Measurements from ENCODE around the gene CDH13.

Gene CDH13

DNA sequence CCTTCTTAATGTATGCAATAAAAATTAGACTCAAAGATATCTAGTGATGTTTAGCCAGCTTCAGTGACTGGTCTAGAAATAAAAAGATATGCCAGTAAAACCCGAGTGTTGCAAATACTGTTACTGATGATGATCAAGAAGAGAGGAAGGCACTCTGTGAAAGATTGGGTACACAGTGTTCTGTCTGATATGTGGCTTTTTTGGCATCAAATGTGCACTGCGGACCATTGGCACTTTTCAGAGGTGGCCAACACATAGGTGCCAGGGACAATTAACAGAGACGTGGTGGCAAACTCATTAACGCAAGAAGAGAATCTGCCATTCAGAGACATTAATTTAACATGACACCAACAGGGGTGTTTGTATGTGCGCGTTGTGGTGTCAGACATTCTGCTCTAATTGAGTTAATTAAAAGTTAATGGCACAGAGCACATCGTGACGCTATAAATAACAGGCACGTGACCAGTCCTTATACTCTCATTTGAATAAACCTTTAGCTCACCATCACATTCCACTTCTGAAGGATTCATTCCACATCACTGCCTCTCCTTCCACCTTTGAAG lies 631.7 kb downstream of the CDH13 start:
- ATAC-seq (ENCODE audit: insufficient read depth, low read depth): no peak

GRCh38 chr16:83266848-83267553 lies 640.2 kb downstream of the CDH13 start:
- no peak overlapping the region for H2AFZ ChIP-seq (ENCODE audit: low read depth, low read length)
- no peak for DNase-seq

More for the DNA sequence above, 631.7 kb downstream of the CDH13 start:
- no peak for DNase-seq
- H3K4me2 ChIP-seq (ENCODE audit: insufficient read depth, low read length): no peak overlapping the region
- H3K4me3 ChIP-seq (ENCODE audit: low read depth in 1 of 2, low read length in 2 of 2): no peak overlapping the region
- H3K4me1 ChIP-seq (ENCODE audit: insufficient read depth, low read length): no peaks in the 10 kb centered on the region
- H3K27ac ChIP-seq (ENCODE audit: low read length): no peak overlapping the region
- H3K36me3 ChIP-seq (ENCODE audit: insufficient read depth, low read length): no peaks in the 10 kb centered on the region
- no peak overlapping the region for H2AFZ ChIP-seq (ENCODE audit: low read depth, low read length)
- H4K20me1 ChIP-seq (ENCODE audit: insufficient read depth, low read length): no peaks in the 10 kb centered on the region
- H3K27me3 ChIP-seq (ENCODE audit: insufficient read depth, low read length, poor library complexity): peaks cover 2% of the 10 kb centered on the region
- no peaks in the 10 kb centered on the region for H3K79me2 ChIP-seq (ENCODE audit: insufficient read depth, low read length)
- H3K9me3 ChIP-seq (ENCODE audit: insufficient read depth, low read length, severe bottlenecking): no peaks in the 10 kb centered on the region
- no peak for TF ChIP-seq CTCF (IDR thresholded peaks at IDR 0.05; ENCODE audit: borderline replicate concordance, extremely low read depth, low read length, poor library complexity, severe bottlenecking)
- TF ChIP-seq EZH2 (IDR thresholded peaks at IDR 0.05; ENCODE audit: borderline replicate concordance, low read depth, low read length, severe bottlenecking): no peak
- H3K9ac ChIP-seq (ENCODE audit: low read depth, low read length): no peak overlapping the region

GRCh38 chr16:83268169-83268568 lies 641.4 kb downstream of the CDH13 start:
- DNase-seq: no peak
- ATAC-seq (ENCODE audit: insufficient read depth, low read depth): no peak
- no peak for TF ChIP-seq CTCF (IDR thresholded peaks at IDR 0.05; ENCODE audit: borderline replicate concordance, extremely low read depth, low read length, poor library complexity, severe bottlenecking)
- TF ChIP-seq EZH2 (IDR thresholded peaks at IDR 0.05; ENCODE audit: borderline replicate concordance, low read depth, low read length, severe bottlenecking): no peak
- Histone ChIP-seq H3K4me3 (ENCODE audit: low read depth in 1 of 2, low read length in 2 of 2) (no peak overlapping the region), H2AFZ (ENCODE audit: low read depth, low read length) (no peak overlapping the region), H3K9me3 (ENCODE audit: insufficient read depth, low read length, severe bottlenecking) (no peaks in the 10 kb centered on the region), H3K4me1 (ENCODE audit: insufficient read depth, low read length) (no peaks in the 10 kb centered on the region), H4K20me1 (ENCODE audit: insufficient read depth, low read length) (no peaks in the 10 kb centered on the region), H3K79me2 (ENCODE audit: insufficient read depth, low read length) (no peaks in the 10 kb centered on the region), H3K4me2 (ENCODE audit: insufficient read depth, low read length) (no peak overlapping the region), H3K27ac (ENCODE audit: low read length) (no peak overlapping the region), H3K27me3 (ENCODE audit: insufficient read depth, low read length, poor library complexity) (peaks cover 2% of the 10 kb centered on the region), H3K36me3 (ENCODE audit: insufficient read depth, low read length) (no peaks in the 10 kb centered on the region), H3K9ac (ENCODE audit: low read depth, low read length) (no peak overlapping the region)

More at GRCh38 chr16:83266848-83267553, 640.2 kb downstream of the CDH13 start:
- peaks cover 2% of the 10 kb centered on the region for H3K27me3 ChIP-seq (ENCODE audit: insufficient read depth, low read length, poor library complexity)
- no peaks in the 10 kb centered on the region for H3K4me1 ChIP-seq (ENCODE audit: insufficient read depth, low read length)
- H3K36me3 ChIP-seq (ENCODE audit: insufficient read depth, low read length): no peaks in the 10 kb centered on the region
- TF ChIP-seq EZH2 (IDR thresholded peaks at IDR 0.05; ENCODE audit: borderline replicate concordance, low read depth, low read length, severe bottlenecking) (no peak), CTCF (IDR thresholded peaks at IDR 0.05; ENCODE audit: borderline replicate concordance, extremely low read depth, low read length, poor library complexity, severe bottlenecking) (no peak)
- no peak overlapping the region for H3K4me3 ChIP-seq (ENCODE audit: low read depth in 1 of 2, low read length in 2 of 2)
- no peak for ATAC-seq (ENCODE audit: insufficient read depth, low read depth)
- no peaks in the 10 kb centered on the region for H3K79me2 ChIP-seq (ENCODE audit: insufficient read depth, low read length)
- H3K27ac ChIP-seq (ENCODE audit: low read length): no peak overlapping the region
- no peaks in the 10 kb centered on the region for H3K9me3 ChIP-seq (ENCODE audit: insufficient read depth, low read length, severe bottlenecking)
- H4K20me1 ChIP-seq (ENCODE audit: insufficient read depth, low read length): no peaks in the 10 kb centered on the region
- no peak overlapping the region for H3K4me2 ChIP-seq (ENCODE audit: insufficient read depth, low read length)
- no peak overlapping the region for H3K9ac ChIP-seq (ENCODE audit: low read depth, low read length)
